LHCN-M2 (cell line): ENCODE measurements around the gene SELENOI. TPM values are rescaled to one million over a fixed set of nuclear protein-coding genes. Genes with fewer than 3 reads are reported as not detected.

Experiments used
- DNase-seq: peaks from one replicate; pipeline ENCODE4 v3.0.0-alpha.2; 2012; ENCODE audit warnings: low read depth
- total RNA-seq: library from RNA; depleted of rRNA; stranded (reverse); fragments of >200 nt; gene quantifications from 2 replicates; pipeline ENCODE4 v1.2.3, GENCODE V29; 2014

The SELENOI gene
- total RNA-seq, 1 experiment from 2014 or later = 21.8 TPM

DNA sequence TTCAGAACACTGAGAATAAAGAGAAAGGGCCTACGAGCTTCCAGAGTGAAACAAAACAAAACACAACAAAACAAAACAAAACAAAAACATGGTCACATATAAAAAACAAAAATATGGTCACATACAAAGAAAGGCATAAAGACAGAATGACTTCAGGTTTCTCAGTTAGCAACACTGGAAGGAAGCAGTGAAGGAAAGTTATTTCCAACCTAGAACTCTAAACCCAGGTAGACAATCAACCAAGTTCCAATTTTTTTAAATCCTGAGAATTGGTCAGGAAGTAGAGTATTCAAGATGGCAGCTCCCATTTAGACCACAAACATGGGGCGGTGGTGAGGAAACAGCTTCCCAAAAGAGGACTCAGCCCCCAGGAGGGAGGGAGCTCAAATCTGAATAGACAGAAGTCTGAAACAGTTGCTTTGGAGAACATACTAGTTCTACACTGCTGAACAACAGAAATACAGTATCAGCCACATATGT is 64.9 kb downstream of the SELENOI start:
- no peak for DNase-seq

DNA sequence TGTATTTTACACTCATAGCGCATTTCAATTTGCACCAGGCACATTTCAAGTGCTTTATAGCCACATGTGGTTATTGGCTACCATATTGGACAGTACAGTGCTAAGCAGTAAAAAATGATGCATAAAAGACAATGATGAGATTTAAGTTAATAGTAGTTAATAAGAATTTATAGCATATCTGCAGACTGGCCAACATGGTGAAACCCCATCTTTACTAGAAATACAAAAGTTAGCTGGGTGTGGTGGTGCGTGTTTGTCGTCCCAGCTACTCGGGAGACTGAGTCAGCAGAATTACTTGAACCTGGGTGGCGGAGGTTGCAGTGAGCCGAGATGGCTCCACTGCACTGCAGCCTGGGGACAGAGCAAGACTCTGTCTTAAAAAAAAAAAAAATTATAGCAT is 65.5 kb downstream of the SELENOI start:
- DNase-seq = no peak

DNA sequence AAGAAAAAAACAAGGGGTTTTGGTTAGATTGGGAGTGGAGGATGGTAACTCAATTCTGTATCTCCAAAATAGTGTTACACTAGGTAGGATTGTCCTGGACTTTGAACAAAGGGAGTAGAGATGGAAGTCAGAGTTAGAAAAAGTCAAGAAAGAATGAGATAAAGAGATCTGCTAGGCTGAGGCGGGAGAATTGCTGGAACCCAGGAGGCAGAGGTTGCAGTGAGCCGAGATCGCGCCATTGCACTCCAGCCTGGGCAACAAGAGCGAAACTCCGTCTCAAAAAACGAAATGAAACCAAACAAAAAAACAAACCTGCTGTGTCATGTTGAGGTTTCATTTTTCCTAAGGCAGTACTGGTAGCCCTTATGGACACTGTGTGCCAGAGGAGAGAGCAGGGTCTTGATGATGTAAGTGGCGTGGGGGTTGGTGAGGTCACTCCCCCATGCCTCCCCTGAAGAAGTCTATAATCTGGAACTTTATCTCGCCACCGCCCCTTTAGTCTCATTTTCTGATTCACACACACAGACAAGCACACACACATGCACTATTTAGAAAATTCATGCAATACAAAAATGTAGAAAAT is 66.2 kb downstream of the SELENOI start:
- no peak for DNase-seq

DNA sequence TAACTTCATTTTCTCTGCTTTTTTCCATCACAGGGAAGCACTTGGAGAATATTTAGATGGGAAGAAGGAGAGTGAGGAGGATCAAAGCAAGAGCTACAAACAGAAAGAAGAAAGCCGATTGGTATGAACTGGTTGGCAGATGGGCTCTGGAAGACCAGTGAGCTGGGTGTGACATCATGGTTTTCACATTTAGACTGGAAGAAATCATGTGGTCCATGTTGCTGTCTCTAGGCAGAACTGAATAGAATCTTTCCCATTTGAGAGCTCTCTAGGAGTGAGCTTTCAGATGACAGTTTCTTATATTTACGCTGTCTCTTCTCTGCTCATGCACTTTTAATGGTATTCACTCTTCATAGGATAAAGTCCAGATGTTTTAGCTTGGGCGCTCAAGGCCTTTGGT is 68.4 kb downstream of the SELENOI start:
- DNase-seq = peak; percentile 31

DNA sequence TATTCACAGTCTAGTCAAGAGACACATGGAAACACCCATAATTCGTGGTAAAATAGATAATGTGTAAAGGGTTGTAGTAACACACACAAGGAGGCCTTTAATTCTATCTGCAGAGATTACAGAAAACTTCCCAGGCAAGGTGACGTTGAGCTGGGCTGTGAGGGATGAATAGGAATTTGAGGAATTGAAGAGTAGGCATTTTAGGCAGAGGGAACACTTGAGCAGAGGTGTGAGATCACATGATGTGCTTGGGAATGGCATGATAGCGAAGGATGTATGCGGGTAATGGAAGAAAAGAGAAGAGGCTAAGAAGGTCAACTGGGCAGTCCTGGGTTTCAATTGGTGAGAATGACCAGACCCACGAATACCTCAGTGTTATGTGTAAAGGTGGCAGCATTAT is 76.0 kb downstream of the SELENOI start:
- DNase-seq = no peak

DNA sequence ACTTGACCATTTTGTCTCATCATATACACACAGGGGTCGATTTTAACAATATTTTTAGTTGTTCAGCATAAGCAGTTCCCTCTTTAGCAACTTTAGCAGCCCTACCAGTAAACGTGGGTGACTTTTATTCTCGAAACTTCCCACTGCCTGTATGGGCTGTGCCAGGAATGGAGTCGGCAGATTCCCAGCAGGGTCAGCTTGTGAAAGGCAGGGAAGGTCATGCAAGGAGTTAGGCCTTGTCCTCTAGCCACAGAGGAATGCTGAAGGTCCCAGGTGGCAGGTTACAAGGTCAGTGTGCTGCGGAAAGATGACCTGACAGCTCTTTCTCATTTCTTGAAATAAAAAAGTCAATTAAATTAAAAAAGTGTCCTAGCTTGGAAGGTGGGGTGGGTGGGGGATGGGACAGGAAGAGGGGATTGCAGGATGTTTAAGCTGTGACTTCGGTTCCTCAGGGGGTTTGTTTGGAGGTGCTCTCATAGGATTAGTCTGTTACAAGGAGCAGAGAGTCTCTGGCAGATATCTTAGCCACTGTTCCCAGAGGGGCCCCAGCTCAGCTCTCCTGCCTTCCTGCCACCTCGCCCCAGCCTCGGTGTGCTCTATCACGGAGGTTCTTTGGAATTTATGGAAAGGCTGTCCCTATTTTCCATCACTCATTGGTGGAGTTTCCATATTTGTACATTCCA is 77.1 kb downstream of the SELENOI start:
- no peak for DNase-seq

DNA sequence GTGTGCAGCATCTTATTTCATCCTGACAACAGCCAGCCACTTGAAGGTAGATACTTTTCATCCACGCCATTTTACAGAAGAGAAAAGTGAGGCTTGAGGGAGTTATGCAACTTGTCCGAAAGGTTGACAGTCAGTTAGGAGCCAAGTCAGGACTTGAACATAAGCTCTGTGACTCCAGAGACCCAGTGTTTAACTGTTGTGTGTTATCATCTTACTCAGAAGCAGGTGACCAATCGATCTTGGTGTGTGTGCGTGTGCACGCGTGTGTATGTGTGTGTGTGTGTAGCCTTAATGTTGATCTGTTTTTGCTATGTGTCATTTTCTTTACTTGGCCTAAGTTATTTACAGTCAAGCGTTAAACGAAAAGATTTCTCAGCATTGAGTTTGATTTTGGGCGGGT is 77.8 kb downstream of the SELENOI start:
- DNase-seq = no peak

DNA sequence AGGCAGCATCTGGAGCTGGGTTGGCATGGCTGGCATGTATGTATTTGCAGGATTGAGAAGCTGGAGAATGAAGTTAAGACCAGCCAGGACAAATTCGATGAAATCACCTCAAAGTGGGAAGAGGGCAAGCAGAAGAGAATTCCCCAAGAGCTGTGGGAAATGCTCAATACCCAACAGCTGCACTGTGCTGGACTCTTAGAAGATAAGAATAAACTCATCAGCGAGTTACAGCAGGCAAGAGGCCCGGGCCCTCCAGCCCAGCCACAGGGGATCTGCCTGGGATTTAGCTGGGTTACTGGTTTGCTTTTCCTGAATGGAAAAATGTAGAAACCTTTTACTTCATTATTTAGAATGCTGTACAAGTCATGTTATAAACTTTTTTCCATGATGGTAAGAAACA is 78.3 kb downstream of the SELENOI start:
- DNase-seq = no peak

DNA sequence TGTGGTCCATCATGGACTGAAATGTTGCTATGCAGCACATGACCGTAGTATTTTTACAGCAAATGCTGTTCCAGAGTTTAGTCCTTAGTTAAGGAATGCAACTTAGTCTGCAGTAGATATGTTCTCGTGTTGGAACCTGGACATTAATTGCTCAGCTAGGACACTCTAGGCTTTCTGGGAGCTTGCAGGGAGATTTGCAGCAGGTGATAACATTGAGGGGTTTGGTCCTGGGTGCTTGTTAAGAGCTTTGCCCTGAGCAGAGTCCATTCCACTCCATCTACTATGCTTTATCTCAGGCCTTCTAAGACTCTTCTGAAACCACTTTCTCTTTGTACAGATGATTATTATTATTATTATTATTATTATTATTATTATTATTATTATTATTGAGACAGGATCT is 82.9 kb downstream of the SELENOI start:
- no peak for DNase-seq

DNA sequence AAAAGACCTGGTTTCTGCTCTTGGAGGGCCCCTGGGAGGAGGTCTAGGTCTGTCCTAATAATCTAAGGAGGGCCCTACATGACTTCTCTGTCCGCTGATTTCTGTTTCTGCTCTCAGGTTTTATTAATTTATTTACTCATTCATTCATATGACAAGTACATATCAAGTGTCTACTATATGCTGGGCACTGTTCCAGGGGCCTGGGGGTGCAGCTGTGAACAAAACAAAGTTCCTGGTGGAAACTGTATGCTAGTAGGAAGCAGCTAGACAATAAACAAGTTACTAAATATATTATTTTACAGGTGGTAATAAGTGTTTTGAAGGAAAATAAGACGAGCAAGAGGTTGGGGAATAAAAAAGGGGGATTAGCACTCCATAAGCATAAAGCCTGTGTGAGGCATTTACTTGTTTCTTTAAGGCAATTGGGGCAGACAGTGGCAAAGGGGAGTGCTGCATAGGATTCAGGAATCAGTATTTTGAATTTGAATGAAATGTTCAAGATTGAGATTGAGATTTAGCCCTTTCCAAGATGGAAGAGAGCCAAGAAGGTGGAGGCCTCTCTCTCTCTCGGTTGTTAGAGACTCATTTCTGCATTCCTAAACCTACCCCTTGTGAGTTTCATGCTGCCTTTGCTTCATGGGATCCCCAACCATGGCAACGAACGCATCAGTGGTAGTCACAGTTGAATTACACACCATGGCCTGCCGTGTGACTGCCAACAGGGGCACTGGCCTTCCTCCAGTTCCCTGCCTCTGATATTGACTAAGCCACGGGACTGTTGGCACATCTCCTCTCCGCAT is 84.0 kb downstream of the SELENOI start:
- DNase-seq = peak; percentile 33

DNA sequence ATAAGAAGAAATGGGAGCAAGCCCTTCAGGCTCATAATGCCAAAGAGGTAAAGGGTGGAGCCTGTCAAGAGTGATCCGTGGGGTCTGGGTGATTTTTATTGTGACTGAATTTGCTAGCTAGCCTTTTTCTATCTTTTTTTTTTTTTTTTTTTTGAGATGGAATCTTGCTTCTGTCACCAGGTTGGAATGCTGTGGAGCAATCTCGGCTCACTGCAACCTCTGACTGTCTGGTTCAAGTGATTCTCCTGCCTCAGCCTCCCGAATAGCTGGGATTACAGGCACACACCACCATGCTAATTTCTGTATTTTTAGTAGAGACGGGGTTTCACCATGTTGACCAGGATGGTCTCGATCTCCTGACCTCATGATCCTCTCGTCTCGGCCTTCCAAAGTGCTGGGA is 84.9 kb downstream of the SELENOI start:
- DNase-seq = no peak

DNA sequence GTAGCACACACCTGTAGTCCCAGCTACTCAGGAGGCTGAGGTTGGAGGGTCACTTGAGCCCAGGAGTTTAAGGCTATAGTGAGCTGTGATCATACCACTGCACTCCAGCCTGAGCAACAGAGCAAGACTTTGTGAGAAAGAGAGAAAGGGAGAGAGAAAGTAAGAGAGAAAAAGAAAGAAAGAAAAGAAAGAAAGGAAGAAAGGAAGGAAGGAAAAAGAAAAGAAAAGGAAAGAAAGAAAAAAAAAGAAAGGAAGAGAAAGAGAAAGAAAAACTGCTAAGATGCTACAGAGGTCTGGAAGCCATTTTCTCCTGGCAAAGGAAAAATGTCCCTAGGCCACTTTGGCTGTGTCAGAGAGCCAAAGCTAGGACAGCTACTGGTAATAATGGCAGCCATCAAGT is 86.4 kb downstream of the SELENOI start:
- DNase-seq = no peak

DNA sequence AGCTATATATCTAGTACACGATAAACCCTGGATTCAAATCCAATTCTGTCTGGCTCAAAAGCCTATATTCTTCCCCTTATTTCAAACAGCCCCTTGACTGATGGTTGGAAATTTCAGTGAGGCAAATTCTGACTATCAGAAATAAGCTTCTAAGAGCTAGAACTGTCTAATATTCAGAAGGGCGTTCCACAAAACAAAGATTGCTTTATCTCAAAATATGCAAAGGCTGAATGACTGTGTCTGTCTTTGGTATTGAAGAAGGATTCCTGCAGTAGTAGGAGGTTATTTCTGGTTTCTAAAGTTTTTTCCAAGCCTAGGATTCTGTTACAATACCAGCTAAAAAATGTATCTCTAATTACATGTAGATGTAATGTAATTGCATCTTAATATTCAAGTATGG is 86.9 kb downstream of the SELENOI start:
- no peak for DNase-seq

DNA sequence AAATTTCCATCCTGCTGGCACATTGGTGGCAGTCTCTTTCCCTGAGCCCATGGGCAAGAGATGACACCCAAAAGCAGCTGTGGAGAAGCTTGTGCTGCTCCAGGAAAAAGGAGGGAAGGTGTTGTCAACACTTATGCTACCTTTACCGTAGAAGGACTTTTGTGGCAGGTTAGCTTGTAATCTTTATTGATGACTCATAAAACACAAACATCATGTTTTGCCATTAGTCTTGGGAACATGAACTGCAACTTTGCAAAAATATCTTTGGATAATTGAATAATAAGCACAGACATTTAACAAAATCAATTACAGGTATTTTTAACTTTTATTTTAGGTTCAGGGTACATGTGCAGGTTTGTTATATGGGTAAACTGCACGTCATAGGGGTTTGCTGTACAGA is 89.2 kb downstream of the SELENOI start:
- no peak for DNase-seq

DNA sequence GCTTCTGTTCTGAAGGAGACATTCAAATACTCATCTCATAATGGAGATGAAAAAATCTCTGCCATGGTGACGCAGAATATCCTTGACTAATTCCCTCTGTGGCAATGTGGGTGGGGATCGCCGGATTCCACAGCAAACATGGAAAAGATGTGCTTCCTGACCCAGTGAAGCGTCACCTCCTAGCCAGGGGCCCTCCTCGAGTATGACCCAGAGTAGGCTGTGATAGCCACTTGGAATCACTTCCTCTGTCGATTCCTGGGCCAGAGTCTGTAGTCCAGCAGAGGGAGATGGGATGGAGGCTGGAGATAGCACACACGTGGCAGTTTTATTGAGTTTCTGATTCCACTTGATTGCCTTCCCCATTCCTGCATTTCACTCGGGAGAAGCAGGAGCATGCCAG is 92.6 kb downstream of the SELENOI start:
- peak; percentile 64 for DNase-seq

DNA sequence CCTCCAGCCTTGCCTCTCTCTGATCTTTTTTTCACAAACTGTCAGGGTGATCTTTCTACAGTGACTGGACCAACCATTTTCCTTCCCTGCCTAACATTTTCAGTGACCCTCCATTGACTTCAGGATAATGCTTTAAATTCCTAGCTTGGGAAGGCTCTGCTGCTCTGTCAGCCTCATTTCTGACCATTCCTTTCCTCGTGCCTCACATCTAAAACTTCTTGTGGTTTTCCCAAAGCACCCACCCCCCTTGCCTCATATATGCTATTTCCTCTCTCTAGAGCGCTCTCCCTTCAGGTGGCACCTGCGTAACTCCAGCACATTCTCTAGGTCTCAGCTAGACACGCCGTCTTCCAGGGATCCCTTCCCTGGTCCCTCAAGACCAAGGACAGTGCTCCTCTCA is 93.0 kb downstream of the SELENOI start:
- DNase-seq = no peak

DNA sequence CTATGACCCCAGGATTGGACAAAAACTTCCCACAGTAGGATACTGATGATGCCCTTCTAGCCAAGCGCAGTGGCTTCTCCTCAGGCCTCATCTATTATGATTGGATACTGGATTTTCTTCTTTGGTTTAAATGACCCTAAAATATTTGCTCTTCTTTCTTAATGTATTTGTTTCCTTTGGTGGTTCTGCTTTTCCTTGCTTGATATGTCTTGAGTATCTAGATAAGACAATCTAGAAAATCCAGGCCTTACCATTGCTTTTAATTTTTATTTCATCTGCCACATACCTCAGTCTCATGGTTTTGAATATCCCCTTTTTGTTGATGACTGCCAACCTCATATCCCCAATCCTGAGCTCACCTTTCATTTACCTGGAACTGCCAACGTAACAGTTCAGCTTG is 96.4 kb downstream of the SELENOI start:
- no peak for DNase-seq

DNA sequence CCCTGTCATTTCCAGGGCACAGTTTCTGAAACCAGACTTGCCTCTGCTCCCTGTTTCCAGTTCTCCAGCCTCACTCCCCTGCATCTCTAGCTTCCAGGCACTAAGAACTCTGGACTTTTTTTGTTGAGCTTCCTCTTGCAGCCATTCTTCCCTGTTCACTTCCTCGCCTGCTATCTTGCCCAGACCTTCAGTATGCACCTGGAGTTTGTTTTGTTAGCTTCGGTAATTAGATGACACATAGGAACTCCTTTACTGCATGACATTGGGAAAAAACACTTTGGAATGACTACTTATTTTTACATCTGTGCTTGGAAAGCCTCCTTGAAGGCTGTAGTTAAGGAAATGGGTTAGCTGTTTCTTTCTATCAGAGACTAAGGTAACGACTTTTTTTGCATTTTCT is 96.8 kb downstream of the SELENOI start:
- DNase-seq = no peak

DNA sequence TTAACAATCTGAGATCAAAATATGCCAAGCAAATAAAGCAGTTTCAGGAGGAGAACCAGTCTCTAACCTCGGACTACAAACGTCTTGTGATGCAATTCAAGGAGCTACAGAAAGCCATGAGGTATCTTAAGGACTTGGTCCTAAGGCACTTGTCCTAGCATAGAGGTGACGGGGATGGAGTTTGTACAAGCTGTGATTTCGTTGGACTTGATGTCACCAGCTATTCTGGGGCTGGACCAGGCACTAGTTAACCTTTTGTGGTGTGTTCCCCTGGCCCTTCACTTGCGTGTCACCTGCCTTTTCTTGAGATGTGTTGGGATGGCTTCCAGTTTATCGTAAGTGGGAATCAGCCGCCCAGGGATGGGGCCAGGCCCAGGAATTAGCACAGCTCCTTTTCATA is 98.3 kb downstream of the SELENOI start:
- DNase-seq = no peak
